Chondrocyte (in vitro differentiated cells): ENCODE results near the gene TMEM178B. TPM values are rescaled to one million over a fixed set of nuclear protein-coding genes. Genes with fewer than 3 reads are reported as not detected.

Experiments
- DNase-seq: peaks from one replicate; pipeline ENCODE4 v3.0.0; 2021; ENCODE audit warnings: mixed read lengths, low spot score
- H3K27ac Mint-ChIP-seq: one replicate; pipeline ENCODE4 v1.8.0; 2021; ENCODE audit warnings: mild to moderate bottlenecking, moderate library complexity, mixed read lengths; ENCODE audit not compliant: unreplicated experiment
- H3K27me3 Mint-ChIP-seq: 2 replicates; pipeline ENCODE4 v1.8.0; 2021; ENCODE audit warnings: low read depth, mixed read lengths
- H3K36me3 Mint-ChIP-seq: 2 replicates; pipeline ENCODE4 v1.8.0; 2021; ENCODE audit warnings: low read depth, mixed read lengths
- H3K4me1 Mint-ChIP-seq: 2 replicates; pipeline ENCODE4 v1.8.0; 2021; ENCODE audit warnings: low read depth, mild to moderate bottlenecking, mixed read lengths
- H3K4me3 Mint-ChIP-seq: one replicate; pipeline ENCODE4 v1.8.0; 2021; ENCODE audit warnings: mild to moderate bottlenecking, moderate library complexity, mixed read lengths; ENCODE audit not compliant: unreplicated experiment
- H3K9me3 Mint-ChIP-seq: 2 replicates; pipeline ENCODE4 v1.8.0; 2021; ENCODE audit warnings: low read depth, mixed read lengths
- CTCF ChIP-seq: fragments of 200-600 bp; sonication (generic); IDR thresholded peaks from 2 replicates; pipeline ENCODE4 v1.5.0; 2021; ENCODE audit warnings: antibody characterized with exemption, mild to moderate bottlenecking, moderate library complexity
- total RNA-seq: library from RNA; stranded (reverse); gene quantifications from 3 replicates; pipeline ENCODE4 v1.2.1, GENCODE V29; 2021

The TMEM178B gene
- total RNA-seq, 1 donor from 2014 or later = 0.92 TPM

GRCh38 chr7:141361479-141361878, 287.6 kb downstream of the TMEM178B start:
- Mint-ChIP-seq H3K9me3 (no peaks in the 10 kb centered on the region), H3K4me3 (no peak overlapping the region), H3K27ac (peak overlapping the region; percentile 71), H3K27me3 (no peaks in the 10 kb centered on the region), H3K36me3 (no peaks in the 10 kb centered on the region), H3K4me1 (peaks cover 53% of the 10 kb centered on the region)
- no peak for DNase-seq
- no peak for TF ChIP-seq CTCF

- no peaks in the 10 kb centered on the region for H3K36me3 Mint-ChIP-seq
- H3K27ac Mint-ChIP-seq = peak overlapping the region; percentile 2
- peaks cover 53% of the 10 kb centered on the region for H3K4me1 Mint-ChIP-seq
Measured at GRCh38 chr7:141361960-141362359, 288.1 kb downstream of the TMEM178B start.

GRCh38 chr7:141362580-141363435, 288.9 kb downstream of the TMEM178B start:
- Mint-ChIP-seq H3K4me3 (peak overlapping the region; percentile 66), H3K27me3 (no peaks in the 10 kb centered on the region), H3K4me1 (peaks cover 53% of the 10 kb centered on the region), H3K36me3 (no peaks in the 10 kb centered on the region), H3K27ac (peak overlapping the region; percentile 99), H3K9me3 (no peaks in the 10 kb centered on the region)
- no peak for DNase-seq
- no peak for TF ChIP-seq CTCF

More at GRCh38 chr7:141361960-141362359, 288.1 kb downstream of the TMEM178B start:
- Mint-ChIP-seq H3K4me3 (no peak overlapping the region), H3K27me3 (no peaks in the 10 kb centered on the region), H3K9me3 (no peaks in the 10 kb centered on the region)
- no peak for DNase-seq
- no peak for TF ChIP-seq CTCF

GRCh38 chr7:141363748-141364147, 289.9 kb downstream of the TMEM178B start:
- H3K9me3 Mint-ChIP-seq = no peaks in the 10 kb centered on the region
- H3K4me1 Mint-ChIP-seq = peaks cover 57% of the 10 kb centered on the region
- H3K27ac Mint-ChIP-seq = peak overlapping the region; percentile 99
- TF ChIP-seq CTCF = no peak
- no peaks in the 10 kb centered on the region for H3K27me3 Mint-ChIP-seq
- H3K36me3 Mint-ChIP-seq = no peaks in the 10 kb centered on the region
- H3K4me3 Mint-ChIP-seq = no peak overlapping the region
- DNase-seq = no peak

GRCh38 chr7:141366091-141366621, 292.3 kb downstream of the TMEM178B start:
- TF ChIP-seq CTCF = no peak
- no peak for DNase-seq
- no peaks in the 10 kb centered on the region for H3K36me3 Mint-ChIP-seq
- H3K27me3 Mint-ChIP-seq = no peaks in the 10 kb centered on the region
- no peaks in the 10 kb centered on the region for H3K9me3 Mint-ChIP-seq
- peak overlapping the region; percentile 64 for H3K27ac Mint-ChIP-seq
- H3K4me1 Mint-ChIP-seq = peaks cover 57% of the 10 kb centered on the region
- no peak overlapping the region for H3K4me3 Mint-ChIP-seq
